ENCODE data around the gene CLEC4F.

DNA sequence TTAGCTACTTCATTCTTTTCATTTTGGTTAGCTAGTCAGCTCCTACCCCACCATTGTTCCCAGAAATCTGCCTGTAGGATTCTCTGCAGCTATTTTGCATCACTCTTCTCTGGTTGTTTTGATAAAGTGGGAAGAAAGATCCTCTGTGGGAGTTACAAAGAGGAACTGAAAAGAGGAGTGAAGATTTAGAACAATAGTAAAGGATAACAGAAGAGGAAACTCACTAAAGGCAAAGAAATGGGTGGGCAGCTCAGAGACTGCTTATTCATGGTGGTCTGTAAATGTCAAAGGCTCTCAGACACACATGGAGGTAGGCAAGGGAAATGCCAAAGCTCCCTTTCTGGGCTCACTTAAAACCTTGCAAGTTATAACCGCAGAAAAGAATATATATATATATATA is 32.4 kb upstream of the CLEC4F start:
- TF ChIP-seq, protein P1, sequence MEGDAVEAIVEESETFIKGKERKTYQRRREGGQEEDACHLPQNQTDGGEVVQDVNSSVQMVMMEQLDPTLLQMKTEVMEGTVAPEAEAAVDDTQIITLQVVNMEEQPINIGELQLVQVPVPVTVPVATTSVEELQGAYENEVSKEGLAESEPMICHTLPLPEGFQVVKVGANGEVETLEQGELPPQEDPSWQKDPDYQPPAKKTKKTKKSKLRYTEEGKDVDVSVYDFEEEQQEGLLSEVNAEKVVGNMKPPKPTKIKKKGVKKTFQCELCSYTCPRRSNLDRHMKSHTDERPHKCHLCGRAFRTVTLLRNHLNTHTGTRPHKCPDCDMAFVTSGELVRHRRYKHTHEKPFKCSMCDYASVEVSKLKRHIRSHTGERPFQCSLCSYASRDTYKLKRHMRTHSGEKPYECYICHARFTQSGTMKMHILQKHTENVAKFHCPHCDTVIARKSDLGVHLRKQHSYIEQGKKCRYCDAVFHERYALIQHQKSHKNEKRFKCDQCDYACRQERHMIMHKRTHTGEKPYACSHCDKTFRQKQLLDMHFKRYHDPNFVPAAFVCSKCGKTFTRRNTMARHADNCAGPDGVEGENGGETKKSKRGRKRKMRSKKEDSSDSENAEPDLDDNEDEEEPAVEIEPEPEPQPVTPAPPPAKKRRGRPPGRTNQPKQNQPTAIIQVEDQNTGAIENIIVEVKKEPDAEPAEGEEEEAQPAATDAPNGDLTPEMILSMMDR (IDR thresholded peaks at IDR 0.05) = no peak
- no peak for TF ChIP-seq POLR2AphosphoS5 (IDR thresholded peaks at IDR 0.05)
